ENCODE results near the gene SF3B3.
"Not testable (repeated sequence)": the region's sequence is repeated elsewhere in the genome, so short reads cannot be mapped to it uniquely, and the experiment has no call there.

Gene SF3B3

DNA sequence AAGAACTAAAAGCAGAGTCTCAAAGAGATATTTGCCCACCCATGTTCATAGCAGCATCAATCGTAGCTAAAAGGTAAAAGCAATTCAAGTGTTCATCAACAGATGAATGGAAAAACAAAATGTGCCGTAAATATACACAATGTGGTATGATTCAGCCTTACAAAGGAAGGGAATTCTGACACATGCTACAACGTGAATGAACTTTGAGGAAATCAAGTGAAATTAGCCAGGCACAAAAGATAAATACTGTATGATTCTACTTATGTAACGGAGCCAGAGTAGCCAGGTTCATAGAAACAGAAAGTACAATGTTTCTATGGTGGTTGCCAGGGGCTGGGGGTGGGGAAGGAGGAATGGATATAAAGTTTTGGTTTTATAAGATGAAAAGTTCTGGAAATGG, 64.9 kb downstream of the SF3B3 start:
- DNase-seq (ENCODE audit: low read depth in 2 of 3, low spot score in 1 of 3): no peak

DNA sequence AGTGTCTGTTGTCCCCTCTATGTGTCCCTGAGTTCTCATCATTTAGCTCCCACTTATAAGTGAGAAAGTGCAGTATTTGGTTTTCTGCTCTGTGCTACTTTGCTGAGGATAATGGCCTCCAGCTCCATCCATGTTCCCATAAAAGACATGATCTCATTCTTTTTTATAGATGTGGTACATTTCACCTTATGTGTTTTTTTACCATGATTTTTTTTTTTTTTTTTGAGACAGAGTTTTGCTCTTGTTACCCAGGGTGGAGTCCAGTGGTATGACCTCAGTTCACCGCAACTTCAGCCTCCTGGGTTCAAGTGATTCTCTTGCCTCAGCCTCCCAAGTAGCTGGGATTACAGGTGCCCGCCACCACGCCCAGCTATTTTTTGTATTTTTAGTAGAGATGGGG, 65.8 kb downstream of the SF3B3 start:
- DNase-seq (ENCODE audit: low read depth in 2 of 3, low spot score in 1 of 3): not testable (repeated sequence)

DNA sequence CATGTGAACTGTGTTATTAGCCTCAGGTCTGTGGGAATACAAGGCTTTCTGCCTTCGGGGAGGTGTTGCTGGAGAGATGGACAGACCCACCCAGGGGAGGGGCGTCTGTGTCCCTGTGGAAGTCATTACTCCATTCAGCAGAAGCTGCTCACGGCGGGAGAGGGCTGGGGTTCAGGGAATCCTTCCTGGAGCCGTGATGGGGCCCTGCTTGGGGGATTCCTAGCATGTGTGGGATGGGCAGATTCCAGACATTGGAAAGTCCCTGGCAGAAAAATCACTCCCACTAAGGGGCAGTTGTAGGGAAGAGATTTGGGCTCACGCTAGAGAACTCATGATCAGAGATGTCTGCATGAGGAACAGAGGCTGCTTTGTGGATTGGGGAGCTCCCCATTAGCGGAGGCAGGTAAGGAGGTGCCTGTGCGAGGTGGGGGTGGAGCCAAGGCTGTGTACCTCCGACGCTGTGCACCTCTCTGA, 66.4 kb downstream of the SF3B3 start:
- DNase-seq (ENCODE audit: low read depth in 2 of 3, low spot score in 1 of 3): no peak

DNA sequence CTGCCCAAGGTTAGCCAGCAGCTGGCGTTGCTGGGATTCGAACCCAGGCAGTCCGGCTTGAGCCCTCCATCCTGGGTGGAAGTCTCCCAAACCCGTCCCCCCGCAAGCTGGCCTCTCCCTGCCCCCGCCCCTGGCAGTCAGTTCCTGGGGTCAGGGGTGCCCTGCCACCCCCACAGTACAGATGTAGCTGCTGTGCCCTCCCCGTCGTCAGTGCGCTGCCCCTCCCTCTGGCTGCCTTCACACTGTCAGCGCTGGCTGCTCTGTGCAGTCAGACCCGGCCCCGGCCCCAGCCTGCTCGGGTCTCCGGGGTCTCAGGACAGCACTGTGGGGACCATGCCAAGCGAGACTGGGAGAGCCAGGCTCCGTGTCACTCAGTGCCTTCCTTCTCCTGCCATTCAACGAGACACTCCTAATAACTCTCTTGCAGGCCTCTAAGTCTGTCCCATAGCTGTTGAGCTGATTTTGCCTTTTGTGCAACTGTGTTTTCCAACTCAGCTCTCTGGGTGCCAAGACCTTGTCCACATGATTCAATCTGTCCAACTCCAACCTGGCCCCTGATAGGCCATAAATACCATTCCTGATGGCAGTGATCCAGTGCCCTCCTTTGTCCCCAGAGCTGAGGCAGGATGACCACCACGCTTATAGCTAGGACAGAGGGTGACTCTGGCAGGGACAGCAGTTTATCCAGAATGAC, 67.3 kb downstream of the SF3B3 start:
- DNase-seq (ENCODE audit: low read depth in 2 of 3, low spot score in 1 of 3): no peak

DNA sequence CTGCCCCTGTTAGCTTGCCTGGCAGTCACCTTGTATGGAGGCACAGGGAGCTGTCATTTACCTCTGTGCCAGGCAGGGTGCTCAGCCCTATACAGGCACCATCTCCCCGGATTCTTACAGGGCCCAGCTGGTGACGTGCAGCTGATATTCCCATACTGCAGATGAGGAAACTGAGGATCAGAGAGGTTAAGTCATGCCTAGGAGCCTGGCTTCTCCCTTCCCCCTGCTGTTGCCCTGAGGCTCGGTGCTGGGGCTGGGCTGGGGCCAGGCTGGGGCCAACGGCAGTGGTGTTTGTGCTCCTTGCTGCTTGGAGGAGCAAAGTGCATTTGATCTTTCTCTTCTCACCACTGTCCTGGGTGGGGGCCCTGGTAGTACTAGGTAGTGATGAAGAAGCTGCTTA, 68.0 kb downstream of the SF3B3 start:
- DNase-seq (ENCODE audit: low read depth in 2 of 3, low spot score in 1 of 3): no peak

DNA sequence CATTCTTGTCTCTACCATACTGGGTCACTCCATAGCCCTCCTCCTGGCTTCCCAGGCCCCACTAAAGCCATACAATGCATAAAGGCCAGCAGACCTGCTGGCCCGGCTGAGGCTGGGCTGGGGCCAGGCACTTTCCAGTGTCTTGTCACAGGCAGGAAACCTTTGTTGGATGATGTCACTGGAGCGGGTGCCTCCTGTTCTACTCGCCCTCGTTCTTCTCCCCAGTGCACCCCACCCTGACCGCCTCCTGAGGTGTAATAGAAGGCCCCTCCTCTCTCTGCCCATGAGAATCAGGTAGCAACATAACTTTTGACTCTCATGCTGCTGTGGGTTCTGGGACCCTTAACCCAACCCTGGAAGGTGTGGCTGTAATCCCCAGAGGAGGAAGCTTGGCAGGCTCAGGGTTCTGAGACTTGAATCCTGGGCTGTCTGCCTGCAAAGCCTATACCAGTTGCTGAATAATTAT, 68.5 kb downstream of the SF3B3 start:
- no peak for DNase-seq (ENCODE audit: low read depth in 2 of 3, low spot score in 1 of 3)

DNA sequence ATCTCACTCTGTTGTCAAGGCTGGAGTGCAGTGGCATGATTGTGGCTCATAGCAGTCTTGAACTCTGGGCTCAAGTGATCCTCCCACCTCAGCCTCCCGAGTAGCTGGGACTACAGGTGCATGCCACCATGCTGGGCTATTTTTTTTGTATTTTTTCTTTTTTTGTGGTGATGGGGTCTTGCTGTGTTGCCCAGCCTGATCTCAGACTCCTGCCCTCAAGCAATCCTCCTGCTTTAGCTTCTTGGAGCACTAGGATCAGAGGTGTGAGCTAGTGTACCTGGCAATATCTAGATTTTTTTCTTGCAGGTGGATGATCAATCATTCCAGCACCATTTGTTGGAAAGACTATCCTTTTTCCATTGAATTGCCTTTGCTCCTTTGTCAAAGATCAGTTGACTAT, 69.9 kb downstream of the SF3B3 start:
- no peak for DNase-seq (ENCODE audit: low read depth in 2 of 3, low spot score in 1 of 3)

DNA sequence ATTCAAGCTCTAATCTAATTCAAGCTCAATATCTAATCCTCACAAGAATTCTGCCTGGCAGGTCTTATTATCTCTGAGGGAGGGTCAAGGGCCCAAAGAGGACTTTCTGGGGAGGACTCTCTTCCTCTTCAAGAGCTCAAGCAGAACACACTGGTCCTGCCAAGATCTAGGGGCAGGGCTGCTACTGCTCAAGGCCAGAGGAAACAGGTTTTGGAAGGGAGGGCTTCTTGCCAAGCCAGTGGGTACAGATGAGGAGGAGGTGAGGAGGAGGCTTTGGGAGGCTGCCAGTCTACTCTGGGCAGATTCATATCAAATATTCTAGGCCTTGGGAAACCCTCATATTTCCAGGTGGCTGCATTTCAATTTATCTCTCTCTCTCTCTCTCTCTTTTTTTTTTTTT, 71.0 kb downstream of the SF3B3 start:
- DNase-seq (ENCODE audit: low read depth in 2 of 3, low spot score in 1 of 3): no peak

DNA sequence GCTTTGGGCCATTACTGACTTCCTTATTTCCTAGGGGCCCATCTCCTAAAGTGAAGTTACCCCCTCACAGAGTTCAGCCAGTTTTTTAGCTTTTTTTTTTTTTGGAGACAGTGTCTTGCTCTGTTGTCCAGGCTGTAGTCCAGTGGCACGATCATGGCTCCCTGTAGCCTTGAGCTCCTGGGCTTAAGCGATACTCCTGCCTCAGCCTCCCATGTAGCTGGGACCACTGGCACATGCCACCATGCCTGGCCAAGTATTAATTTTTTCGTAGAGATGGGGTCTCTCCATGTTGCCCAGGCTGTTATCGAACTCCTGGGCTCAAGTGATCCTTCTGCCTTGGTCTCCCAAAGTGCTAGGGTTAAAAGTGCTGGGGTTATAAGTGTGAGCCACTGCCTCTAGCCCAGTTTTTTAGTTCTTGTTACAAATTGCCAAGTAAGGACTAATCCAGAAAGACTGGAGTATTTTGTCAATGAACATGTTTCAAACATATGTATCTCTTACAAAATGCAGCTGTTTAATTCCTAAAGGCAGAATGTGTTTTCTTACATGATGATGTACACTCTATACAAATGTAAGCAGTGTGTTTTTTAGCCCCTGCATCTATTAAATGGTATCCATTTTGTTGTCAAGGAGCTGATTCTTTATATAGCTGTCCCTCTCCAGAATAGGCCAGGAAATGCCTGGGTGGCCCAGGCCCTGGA, 73.7 kb downstream of the SF3B3 start:
- no peak for DNase-seq (ENCODE audit: low read depth in 2 of 3, low spot score in 1 of 3)

DNA sequence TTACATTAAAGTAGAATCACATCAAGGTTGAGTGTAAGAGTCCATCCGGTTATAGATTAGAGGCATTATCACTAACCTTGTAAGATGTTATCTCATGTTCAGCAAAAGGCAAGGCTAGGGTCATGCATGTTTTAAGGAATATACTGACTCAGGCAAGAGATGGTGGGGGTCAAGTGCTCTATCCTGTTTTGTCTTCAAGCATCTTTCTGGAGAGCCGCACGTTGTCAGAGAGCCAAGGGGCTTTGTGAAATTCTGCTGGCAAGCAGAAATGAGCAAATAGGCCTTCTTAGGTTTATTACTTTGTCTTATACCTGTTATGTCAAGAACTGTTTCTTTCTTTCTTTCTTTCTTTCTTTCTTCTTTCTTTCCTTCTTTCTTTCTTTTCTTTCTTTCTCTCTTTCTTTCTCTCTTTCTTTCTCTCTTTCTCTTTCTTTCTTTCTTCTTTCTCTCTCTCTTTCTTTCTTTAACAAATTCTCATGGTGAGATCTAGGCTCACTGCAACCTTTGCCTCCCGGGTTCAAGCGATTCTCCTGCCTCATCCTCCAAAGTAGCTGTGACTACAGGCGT, 75.4 kb downstream of the SF3B3 start:
- DNase-seq (ENCODE audit: low read depth in 2 of 3, low spot score in 1 of 3): no peak

DNA sequence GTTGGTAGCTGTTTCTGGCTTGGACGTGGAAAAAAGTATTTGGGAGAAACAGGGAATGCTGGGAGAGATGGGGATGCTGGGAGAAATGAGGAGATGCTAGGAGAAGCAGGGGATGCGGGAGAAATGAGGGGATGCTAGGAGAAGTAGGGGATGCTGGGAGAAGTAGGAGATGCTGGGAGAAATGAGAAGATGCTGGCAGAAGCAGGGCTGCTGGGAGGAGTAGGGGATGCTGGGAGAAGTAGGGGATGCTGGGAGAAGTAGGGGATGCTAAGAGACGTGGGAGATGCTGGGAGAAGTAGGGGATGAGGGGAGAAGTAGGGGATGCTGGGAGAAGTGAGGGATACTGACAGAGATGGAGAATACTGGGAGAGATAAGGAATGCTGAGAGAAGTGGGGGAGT, 77.1 kb downstream of the SF3B3 start:
- no peak for DNase-seq (ENCODE audit: low read depth in 2 of 3, low spot score in 1 of 3)

DNA sequence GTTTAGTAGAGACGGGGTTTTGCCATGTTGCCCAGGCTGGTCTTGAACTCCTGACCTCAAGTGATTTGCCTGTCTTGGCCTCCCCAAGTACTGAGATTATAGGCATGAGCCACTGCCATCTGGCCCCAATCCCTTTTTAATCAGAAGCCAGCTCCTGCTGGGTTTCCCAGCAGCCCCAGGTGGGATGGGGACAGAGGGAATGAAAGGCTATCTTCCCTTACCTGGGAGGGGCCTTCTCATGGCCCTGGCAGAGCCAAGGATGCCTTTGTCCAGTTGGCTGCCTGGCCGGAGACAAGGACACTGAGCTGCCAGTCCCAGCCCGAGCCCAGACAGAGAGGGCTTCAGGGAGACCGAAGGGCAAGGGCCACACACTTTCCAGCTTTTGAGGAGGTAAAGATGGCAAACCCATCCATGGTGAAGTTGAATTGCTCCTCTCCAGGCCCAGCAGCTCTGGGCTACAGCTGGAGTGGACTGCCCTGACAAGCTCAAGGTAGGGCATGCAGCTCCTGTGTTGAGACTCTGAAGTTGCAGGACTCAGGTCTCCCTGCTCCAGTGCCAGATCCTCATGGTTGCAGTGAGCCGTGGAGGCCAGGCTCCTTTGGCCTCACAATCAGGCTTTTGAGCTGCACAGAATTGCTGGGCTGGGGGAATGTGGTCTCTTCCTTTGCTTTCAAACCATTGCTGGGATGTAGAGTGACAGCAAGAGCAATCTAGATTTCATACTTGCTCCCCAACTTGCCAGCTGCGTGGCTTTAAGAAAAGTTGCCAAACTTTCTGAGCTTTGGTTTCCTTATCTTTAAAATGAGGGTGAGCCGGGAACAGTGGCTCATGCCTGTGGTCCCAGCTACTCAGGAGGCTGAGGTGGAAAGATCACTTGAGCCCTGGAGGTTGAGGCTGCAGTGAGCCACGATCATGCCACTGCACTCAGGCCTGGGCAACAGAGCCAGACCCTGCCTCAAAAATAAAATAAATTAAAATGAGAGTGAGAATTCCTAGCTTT, 78.3 kb downstream of the SF3B3 start:
- DNase-seq (ENCODE audit: low read depth in 2 of 3, low spot score in 1 of 3): no peak

DNA sequence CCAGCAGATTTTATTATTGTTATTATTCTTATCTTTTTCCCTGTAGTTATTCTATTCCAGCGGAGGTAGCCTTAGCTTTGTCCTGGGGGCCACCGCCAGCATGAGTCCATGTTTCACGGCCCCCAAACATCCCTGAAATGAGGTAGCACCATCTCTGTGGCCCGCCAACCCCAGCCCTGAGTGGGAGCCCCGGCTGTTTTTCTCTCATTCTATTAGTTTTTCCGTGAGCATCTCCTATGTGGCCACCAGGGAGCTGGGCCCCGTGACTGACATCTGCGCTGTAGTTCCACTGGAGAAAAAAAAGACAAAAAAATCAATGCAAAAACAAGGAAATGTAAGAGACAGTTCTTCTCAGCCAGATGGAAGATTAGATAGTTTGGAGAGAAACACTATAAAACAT, 79.2 kb downstream of the SF3B3 start:
- no peak for DNase-seq (ENCODE audit: low read depth in 2 of 3, low spot score in 1 of 3)

DNA sequence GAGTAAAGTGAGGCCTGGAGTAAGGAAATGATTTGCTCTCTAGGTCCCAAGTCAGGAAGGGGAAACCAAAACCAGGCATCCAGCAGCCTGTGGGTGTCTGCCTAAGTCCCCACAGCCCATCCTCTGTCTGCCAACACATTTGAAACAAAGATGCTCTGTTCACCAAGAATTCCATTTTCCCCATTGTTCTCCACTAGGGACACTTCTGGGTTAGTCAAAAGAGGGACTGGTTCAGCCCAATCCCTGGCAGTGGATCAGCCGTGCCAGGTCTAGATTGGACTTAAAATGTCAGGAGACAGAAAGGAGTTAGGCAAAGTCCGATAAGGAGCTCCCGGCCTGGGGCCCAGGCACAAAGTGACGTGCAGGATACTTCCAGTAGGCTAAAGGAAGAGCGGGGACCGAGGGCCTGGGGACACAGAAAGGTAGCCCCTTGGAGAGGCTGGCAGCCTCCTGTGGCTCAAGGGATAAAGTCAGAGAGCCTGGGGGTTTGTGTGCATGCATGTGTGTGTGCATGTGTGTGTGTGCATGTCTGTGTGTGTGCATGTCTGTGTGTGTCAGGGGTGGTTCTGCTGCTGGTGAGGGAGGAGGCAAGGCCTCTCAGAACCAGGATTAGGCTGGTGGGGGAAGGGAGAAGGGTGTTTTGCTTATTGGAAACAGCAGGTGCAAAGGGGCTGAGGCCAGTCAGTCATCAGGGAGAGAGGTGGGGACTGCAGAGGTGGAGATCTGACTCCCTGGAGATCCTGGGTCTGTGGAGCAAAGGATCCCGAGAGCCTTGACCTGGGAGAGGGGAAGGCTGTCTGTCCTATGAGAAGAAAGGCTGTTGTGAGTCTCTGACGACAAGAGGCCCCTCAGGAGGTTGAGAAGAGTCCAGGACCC, 81.0 kb downstream of the SF3B3 start:
- no peak for DNase-seq (ENCODE audit: low read depth in 2 of 3, low spot score in 1 of 3)

DNA sequence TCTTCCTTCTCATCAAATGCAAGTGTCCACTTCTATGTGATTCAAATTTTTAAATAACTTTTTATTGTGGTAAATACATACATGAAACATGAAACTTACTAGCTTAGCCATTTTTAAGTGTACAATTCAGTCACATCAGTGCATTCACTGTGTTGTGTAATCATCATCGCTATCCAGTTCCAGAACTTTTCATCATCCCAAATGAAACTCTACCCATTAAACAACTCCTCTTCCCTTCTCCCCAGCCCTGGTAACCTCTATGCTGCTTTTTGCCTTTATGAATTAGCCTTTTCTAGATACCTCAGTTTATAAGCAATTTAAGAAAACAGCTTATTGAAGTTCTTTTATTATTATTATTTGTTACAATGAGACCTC, 81.7 kb downstream of the SF3B3 start:
- DNase-seq (ENCODE audit: low read depth in 2 of 3, low spot score in 1 of 3): no peak

DNA sequence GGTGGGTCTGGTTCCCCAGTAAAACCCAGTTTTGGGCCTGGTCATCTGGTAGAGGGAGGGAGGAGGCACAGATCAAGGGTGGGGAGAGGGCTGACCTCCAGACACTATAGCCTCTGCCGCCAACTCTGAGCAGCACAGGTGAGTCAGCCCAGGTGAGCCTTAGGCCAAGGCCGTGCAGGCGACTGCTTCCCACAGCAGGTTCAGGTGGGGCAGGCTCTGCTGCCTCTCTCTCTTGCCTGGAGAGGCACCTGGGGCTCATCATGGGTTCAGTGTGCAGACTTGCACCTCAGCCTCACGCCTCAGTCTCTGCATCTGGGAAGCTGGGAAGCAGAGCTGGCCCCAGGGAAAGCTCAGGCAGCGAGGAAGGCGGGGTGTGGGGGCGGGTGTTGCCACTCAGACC, 84.9 kb downstream of the SF3B3 start:
- no peak for DNase-seq (ENCODE audit: low read depth in 2 of 3, low spot score in 1 of 3)

DNA sequence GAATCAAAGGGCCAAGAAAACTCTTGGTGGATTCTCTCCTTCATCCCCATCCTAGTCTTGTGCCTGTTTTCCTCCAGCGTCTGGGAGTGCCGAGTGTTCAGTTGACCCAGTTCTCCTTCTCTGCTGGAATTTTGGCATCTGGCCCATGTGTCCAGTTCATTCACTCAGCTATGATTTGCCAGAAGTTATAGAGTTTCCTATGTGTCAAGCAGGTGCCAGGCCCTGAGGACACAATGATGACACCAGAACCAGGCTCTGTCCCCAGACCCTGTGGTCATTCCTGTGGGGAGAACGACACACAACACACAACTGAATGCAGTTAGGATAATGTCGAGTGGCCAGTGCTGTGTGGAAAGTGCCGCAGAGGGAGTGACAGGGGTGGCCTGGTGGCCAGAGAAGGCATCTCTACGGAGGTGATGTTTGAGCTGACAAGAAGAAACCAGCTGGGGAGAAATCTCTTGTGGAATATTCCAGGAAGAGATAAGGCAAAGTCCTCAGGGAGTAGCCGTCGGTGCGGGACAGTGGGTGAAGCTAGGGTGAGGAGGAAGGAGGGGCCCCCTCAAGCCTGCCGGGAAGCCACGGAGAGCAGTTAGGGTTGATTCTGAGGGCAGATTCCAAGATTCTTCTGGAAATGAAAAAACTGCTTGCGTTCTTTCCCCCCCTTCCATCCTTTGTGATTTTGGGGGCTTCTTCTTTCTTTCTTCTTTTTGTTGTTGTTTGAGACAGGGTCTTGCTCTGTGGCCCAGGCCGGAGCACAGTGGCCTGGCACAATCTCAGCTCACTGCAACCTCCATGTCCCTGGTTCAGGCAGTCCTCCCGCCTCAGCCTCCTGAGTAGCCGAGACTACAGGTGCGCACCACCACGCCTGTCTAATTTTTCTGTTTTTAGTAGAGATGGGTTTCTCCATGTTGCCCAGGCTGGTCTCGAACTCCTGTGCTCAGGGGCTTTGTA, 86.9 kb downstream of the SF3B3 start:
- DNase-seq (ENCODE audit: low read depth in 2 of 3, low spot score in 1 of 3): no peak

DNA sequence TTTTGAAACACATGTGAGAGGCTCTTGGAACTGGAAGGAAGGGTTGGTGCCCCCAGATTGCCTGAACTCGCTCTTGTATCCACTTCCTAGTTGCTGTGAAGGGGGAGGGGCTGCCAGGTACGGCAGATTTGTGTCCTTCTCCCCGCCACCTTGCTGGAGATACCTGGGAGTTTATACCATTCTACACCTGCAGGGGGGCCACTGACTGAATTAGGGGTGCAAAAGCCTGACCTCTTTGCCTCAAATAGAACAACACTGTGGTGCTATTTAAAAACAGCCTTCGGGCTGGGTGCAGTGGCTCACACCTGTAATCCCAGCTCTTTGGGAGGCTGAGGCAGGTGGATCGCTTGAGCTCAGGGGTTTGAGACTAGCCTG, 87.6 kb downstream of the SF3B3 start:
- no peak for DNase-seq (ENCODE audit: low read depth in 2 of 3, low spot score in 1 of 3)

DNA sequence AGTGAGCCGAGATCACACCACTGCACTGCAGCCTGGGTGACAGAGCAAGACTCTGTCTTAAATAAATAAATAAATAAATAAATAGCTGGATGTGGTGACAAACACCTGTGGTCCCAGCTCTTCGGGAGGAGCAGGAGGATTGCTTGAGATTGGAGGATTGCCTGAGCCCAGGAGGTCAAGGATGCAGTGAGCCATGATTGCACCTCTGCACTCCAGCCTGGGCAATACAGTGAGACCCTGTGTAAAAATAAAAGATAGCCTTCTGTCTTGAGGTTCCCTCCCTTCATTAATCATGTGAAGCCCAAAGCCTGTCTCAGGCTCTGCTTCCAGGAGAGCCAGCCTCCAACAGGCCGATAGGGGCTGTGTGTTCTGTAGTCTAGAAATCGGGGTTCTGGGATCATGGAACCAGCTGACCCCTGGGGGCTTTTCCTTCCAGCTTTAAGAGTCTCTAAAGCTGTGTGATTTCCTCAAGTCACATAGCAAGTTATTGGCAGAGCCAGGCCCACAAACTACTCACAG, 88.2 kb downstream of the SF3B3 start:
- no peak for DNase-seq (ENCODE audit: low read depth in 2 of 3, low spot score in 1 of 3)

All from stimulated activated CD4-positive, alpha-beta T cell treated with anti-CD3 and anti-CD28 coated beads, Interleukin-12 subunit alpha, Interleukin-12 subunit beta, amount 100 ng/mL, for 48 hours (primary cell).